Smooth muscle cell (in vitro differentiated cells): ENCODE results near the gene ZNF512. TPM values are rescaled to one million over a fixed set of nuclear protein-coding genes. Genes with fewer than 3 reads are reported as not detected.

ENCODE experiments used
- DNase-seq: peaks from one replicate; lab custom pipeline; 2025; ENCODE audit not compliant: unreplicated experiment; lab: John Stamatoyannopoulos, UW
- H2AFZ ChIP-seq: fragments of 200-600 bp; sonication (generic); 2 replicates; pipeline ENCODE4 v1.6.0; 2016; ENCODE audit warnings: antibody characterized with exemption, low read depth, mild to moderate bottlenecking
- H3F3A ChIP-seq: fragments of 200-600 bp; sonication (generic); 2 replicates; pipeline ENCODE4 v1.6.0; 2017; ENCODE audit warnings: antibody characterized with exemption, low read depth
- H3K27ac ChIP-seq: fragments of 200-600 bp; sonication (generic); 2 replicates; pipeline ENCODE4 v1.5.1; 2016; ENCODE audit warnings: low read depth, mild to moderate bottlenecking
- H3K27me3 ChIP-seq: fragments of 200-600 bp; sonication (generic); 2 replicates; pipeline ENCODE4 v1.6.1; 2016; ENCODE audit warnings: low read depth, mild to moderate bottlenecking
- H3K36me3 ChIP-seq: fragments of 200-600 bp; sonication (generic); 2 replicates; pipeline ENCODE4 v1.5.1; 2016; ENCODE audit warnings: low read depth
- H3K4me1 ChIP-seq: fragments of 200-600 bp; sonication (generic); 2 replicates; pipeline ENCODE4 v1.5.1; 2016; ENCODE audit warnings: low read depth
- H3K4me2 ChIP-seq: fragments of 200-600 bp; sonication (generic); 2 replicates; pipeline ENCODE4 v1.6.0; 2016; ENCODE audit warnings: mild to moderate bottlenecking
- H3K4me3 ChIP-seq: fragments of 200-600 bp; sonication (generic); 2 replicates; pipeline ENCODE4 v1.5.1; 2016; ENCODE audit warnings: mild to moderate bottlenecking
- H3K79me2 ChIP-seq: fragments of 200-600 bp; sonication (generic); 2 replicates; pipeline ENCODE4 v1.6.0; 2016; ENCODE audit warnings: low read depth, mild to moderate bottlenecking
- H3K9ac ChIP-seq: fragments of 200-600 bp; sonication (generic); 2 replicates; pipeline ENCODE4 v1.6.0; 2016; ENCODE audit warnings: low read depth
- H3K9me3 ChIP-seq: fragments of 200-600 bp; sonication (generic); replicated peaks from 2 replicates; pipeline ENCODE4 v1.5.1; 2016; ENCODE audit warnings: low read depth
- H4K20me1 ChIP-seq: fragments of 200-600 bp; sonication (generic); 2 replicates; pipeline ENCODE4 v1.6.0; 2016; ENCODE audit warnings: low read depth
- CTCF ChIP-seq: fragments of 200-600 bp; sonication (generic); IDR thresholded peaks from 2 replicates; pipeline ENCODE4 v1.5.1; 2017; ENCODE audit warnings: borderline replicate concordance, mild to moderate bottlenecking, antibody characterized with exemption; ENCODE audit not compliant: insufficient read depth, poor library complexity, severe bottlenecking
- WGBS: methylation state at CpG from one replicate; pipeline ENCODE4 v1.1.7; 2016; ENCODE audit warnings: low lambda C conversion rate; 5-methylcytosine and 5-hydroxymethylcytosine counted together
- polyA plus RNA-seq: library from polyadenylated mRNA; unstranded; fragments of >200 nt; fragmentation: Nextera tagmentation; extraction: Ambion mirVana; gene quantifications from 2 replicates; pipeline ENCODE4 v1.2.1, GENCODE V29; 2016
- total RNA-seq: library from RNA; depleted of rRNA; stranded (reverse); fragments of >200 nt; gene quantifications from 2 replicates; pipeline ENCODE4 v1.2.3, GENCODE V29; 2014

Gene ZNF512
- total and polyA plus RNA-seq, 2 experiments from 2014 or later = 12.2 to 15.6 TPM

DNA sequence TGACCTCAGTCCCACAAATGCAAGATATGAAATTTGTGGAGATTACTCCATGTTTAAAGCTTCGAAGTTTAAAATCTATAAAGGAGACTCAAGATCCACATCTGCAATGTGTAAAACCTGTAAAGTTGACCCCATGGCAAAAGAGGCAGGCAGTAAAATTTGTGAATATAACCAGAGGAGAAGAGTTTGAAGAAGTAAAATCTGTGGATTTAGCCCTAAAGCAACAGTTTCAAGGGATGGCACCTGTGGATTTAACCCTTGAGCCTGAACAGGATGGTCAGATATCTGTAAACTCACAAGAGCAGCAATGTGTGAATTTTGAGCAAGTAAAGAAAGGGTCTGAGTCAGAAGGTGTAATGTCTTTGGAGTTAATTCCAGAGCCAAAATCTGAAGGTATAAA is 11.2 kb upstream of the ZNF512 start:
- no peak for TF ChIP-seq CTCF
- Histone ChIP-seq H3K27ac (no peak overlapping the region), H3K79me2 (no peaks in the 10 kb centered on the region), H2AFZ (no peak overlapping the region), H3K4me3 (no peak overlapping the region), H3K36me3 (no peaks in the 10 kb centered on the region), H3K9me3 (peaks cover 9% of the 10 kb centered on the region), H3K4me1 (no peaks in the 10 kb centered on the region), H3K9ac (no peak overlapping the region), H3K4me2 (no peak overlapping the region), H3F3A (no peaks in the 10 kb centered on the region), H3K27me3 (peaks cover 18% of the 10 kb centered on the region), H4K20me1 (no peaks in the 10 kb centered on the region)
- no peak for DNase-seq
- 88% methylated on average over 1 of the region's 1 CpG for WGBS

DNA sequence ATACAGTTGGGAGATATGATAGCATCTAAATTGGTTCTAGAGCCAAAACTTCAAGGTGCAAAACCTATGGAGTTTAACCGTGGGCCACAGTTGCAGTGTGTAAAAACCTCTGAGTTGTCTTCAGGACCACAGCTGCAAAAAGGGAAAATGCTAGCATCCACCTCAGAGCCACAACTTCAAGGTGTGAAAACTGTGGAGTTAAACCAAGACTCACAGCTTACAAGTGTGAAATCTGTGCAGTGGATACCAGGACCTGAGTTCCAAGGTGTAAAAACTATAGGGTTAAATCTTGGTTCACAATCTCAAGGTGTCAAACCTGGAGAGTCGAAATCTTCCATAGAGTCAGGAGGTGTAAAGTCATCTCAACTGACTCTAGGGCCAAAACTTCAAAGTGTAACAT is 10.4 kb upstream of the ZNF512 start:
- Histone ChIP-seq H3K27ac (no peak overlapping the region), H3K27me3 (peaks cover 12% of the 10 kb centered on the region), H3K4me2 (no peak overlapping the region), H3F3A (no peaks in the 10 kb centered on the region), H2AFZ (no peak overlapping the region), H3K4me3 (no peak overlapping the region), H3K9me3 (peaks cover 9% of the 10 kb centered on the region), H4K20me1 (no peaks in the 10 kb centered on the region), H3K9ac (no peak overlapping the region), H3K36me3 (no peaks in the 10 kb centered on the region), H3K79me2 (no peaks in the 10 kb centered on the region), H3K4me1 (no peaks in the 10 kb centered on the region)
- TF ChIP-seq CTCF = no peak
- DNase-seq = no peak
- WGBS = 81% methylated on average over 2 of the region's 2 CpGs

DNA sequence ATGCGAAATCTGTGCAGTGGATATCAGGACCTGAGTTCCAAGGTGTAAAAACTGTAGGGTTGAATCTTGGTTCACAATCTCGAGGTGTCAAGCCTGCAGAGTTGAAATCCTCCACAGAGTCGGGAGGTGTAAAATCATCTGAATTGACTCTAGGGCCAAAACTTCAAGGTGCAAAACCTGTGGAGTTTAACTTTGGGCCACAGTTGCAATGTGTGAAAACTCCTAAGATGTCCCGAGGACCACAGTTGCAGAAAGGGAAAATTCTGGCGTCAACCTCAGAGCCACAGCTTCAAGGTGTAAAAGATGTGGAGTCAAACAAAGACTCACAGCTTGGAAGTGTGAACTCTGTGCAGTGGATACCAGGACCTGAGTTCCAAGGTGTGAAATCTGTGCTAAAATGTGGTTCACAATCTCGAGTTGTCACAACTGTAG is 9.8 kb upstream of the ZNF512 start:
- Histone ChIP-seq H3K9me3 (peaks cover 9% of the 10 kb centered on the region), H3K36me3 (no peaks in the 10 kb centered on the region), H3K79me2 (no peaks in the 10 kb centered on the region), H3K27ac (no peak overlapping the region), H3K4me1 (no peaks in the 10 kb centered on the region), H4K20me1 (no peaks in the 10 kb centered on the region), H3F3A (no peaks in the 10 kb centered on the region), H3K27me3 (peaks cover 9% of the 10 kb centered on the region), H3K4me3 (no peak overlapping the region), H3K4me2 (no peak overlapping the region), H3K9ac (no peak overlapping the region), H2AFZ (no peak overlapping the region)
- DNase-seq = no peak
- no peak for TF ChIP-seq CTCF
- 79% methylated on average over 6 of the region's 6 CpGs for whole genome bisulfite sequencing

- H3K9me3 ChIP-seq = peaks cover 9% of the 10 kb centered on the region
- no peak for TF ChIP-seq CTCF
- no peaks in the 10 kb centered on the region for H3K36me3 ChIP-seq
- no peaks in the 10 kb centered on the region for H4K20me1 ChIP-seq
- no peak overlapping the region for H3K4me2 ChIP-seq
- no peak overlapping the region for H3K27ac ChIP-seq
- DNase-seq = no peak
- no peaks in the 10 kb centered on the region for H3K79me2 ChIP-seq
- 93% methylated on average over 3 of the region's 3 CpGs for WGBS
- H3K9ac ChIP-seq = no peak overlapping the region
- no peak overlapping the region for H2AFZ ChIP-seq
- H3F3A ChIP-seq = no peaks in the 10 kb centered on the region
- H3K4me3 ChIP-seq = no peak overlapping the region
- H3K27me3 ChIP-seq = peaks cover 9% of the 10 kb centered on the region
- H3K4me1 ChIP-seq = no peaks in the 10 kb centered on the region
Measured at GRCh38 chr2:27573452-27573851, 9.4 kb upstream of the ZNF512 start.
